HEK293T (cell line): ENCODE results near the gene PCNX2.

Experiments
- BHLHE40 ChIP-seq: fragments of 450-650 bp; IDR thresholded peaks from 2 replicates; pipeline ENCODE4 v1.6.1; 2016; ENCODE audit warnings: mild to moderate bottlenecking, moderate library complexity, borderline replicate concordance
- CTBP1 ChIP-seq: fragments of 450-650 bp; IDR thresholded peaks from 2 replicates; pipeline ENCODE4 v1.6.1; 2016; ENCODE audit warnings: borderline replicate concordance
- FOXM1 ChIP-seq: fragments of 450-650 bp; IDR thresholded peaks from 2 replicates; pipeline ENCODE4 v1.6.1; 2017; ENCODE audit warnings: mild to moderate bottlenecking, borderline replicate concordance
- SP1 ChIP-seq: fragments of 450-650 bp; IDR thresholded peaks from 2 replicates; pipeline ENCODE4 v1.6.1; 2017
- SUZ12 ChIP-seq: fragments of 450-650 bp; IDR thresholded peaks from 2 replicates; pipeline ENCODE4 v1.6.1; 2016; ENCODE audit warnings: mild to moderate bottlenecking
- ZNF384 ChIP-seq: fragments of 450-650 bp; IDR thresholded peaks from 2 replicates; pipeline ENCODE4 v1.6.1; 2016

GRCh38 chr1:232978815-232979214, 316.7 kb downstream of the PCNX2 start:
- TF ChIP-seq SUZ12 (no peak), BHLHE40 (no peak), CTBP1 (no peak), SP1 (no peak), ZNF384 (no peak), FOXM1 (no peak)
